Measurements from ENCODE around the gene SLIT1.

DNA sequence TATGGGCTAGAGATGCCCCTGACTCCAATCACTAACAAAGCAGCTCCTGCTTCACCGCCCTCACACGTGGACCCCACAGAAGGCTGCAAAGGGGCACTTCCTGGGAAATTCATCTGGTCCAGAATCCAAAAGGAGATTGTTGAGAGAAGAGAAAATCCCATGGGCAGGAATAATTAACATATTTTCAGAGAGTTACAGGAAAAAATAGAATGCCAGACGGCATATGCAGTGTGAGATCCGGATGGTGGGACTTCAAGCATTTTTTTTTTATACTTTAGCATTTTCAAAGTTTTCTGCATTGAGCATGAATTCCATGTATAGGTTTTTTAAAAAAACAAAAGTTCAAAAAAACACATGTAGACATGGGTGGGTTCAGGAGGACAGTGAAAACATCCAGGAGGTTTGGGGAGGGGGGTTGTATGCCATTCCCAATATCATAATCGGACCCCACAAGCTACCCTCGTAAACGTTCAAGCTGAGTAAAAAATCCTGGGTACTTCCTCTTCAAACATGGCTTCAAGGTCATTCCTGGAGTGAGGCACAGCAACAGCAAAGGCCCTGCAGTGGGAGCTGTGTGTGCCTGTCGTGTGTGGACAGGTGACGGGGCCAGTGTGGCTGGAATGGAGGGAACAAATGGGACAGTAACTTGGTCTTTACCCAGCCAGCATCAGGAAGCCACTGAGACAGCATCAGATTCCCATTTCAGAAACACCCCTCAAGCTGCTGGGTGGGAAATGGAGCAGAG, 128.1 kb downstream of the SLIT1 start:
- TF ChIP-seq POLR2AphosphoS5 (IDR thresholded peaks at IDR 0.05; ENCODE audit: borderline replicate concordance, low read depth, low read length): no peak
- no peak for TF ChIP-seq EZH2 (IDR thresholded peaks at IDR 0.05)
- no peak for TF ChIP-seq FOXP2 (optimal IDR thresholded peaks at IDR 0.05; ENCODE audit: control extremely low read depth, extremely low read length, insufficient read depth)

Data from SK-N-MC (cell line).